Breast epithelium (tissue), 3 donors: ENCODE data around the gene SPESP1.

Source experiments
- POLR2A ChIP-seq: fragments of 450-650 bp; IDR thresholded peaks from one replicate; pipeline ENCODE4 v1.6.1; 2016; ENCODE audit warnings: antibody characterized with exemption, mild to moderate bottlenecking, moderate library complexity
- TF ChIP-seq, protein P1 (sequence below), 3 donors: fragments of 450-650 bp; IDR thresholded peaks; one replicate each; pipeline ENCODE4 v1.5.1; 2016 to 2017; ENCODE audit warnings: antibody characterized with exemption in 3 of 3, mild to moderate bottlenecking in 3 of 3, moderate library complexity in 3 of 3

GRCh38 chr15:68921926-68922325, 8.4 kb upstream of the SPESP1 start:
- TF ChIP-seq, protein P1, sequence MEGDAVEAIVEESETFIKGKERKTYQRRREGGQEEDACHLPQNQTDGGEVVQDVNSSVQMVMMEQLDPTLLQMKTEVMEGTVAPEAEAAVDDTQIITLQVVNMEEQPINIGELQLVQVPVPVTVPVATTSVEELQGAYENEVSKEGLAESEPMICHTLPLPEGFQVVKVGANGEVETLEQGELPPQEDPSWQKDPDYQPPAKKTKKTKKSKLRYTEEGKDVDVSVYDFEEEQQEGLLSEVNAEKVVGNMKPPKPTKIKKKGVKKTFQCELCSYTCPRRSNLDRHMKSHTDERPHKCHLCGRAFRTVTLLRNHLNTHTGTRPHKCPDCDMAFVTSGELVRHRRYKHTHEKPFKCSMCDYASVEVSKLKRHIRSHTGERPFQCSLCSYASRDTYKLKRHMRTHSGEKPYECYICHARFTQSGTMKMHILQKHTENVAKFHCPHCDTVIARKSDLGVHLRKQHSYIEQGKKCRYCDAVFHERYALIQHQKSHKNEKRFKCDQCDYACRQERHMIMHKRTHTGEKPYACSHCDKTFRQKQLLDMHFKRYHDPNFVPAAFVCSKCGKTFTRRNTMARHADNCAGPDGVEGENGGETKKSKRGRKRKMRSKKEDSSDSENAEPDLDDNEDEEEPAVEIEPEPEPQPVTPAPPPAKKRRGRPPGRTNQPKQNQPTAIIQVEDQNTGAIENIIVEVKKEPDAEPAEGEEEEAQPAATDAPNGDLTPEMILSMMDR (IDR thresholded peaks at IDR 0.05) = no peak
- TF ChIP-seq POLR2A = no peak
